B cell (primary cell): ENCODE measurements around the gene TNRC6A. TPM values are rescaled to one million over a fixed set of nuclear protein-coding genes. Genes with fewer than 3 reads are reported as not detected.

Experiments used
- ATAC-seq: fragments of 200-7000 bp; cut with Tn5 transposase; one replicate; pipeline ENCODE4 v1.10.0; 2021; ENCODE audit warnings: low read depth, mild to moderate bottlenecking, moderate number of reproducible peaks, moderate library complexity
- CTCF ChIA-PET: fragments of 350-600 bp; sonication (Branson Sonifier 250); formaldehyde crosslinking; loops from one replicate; lab custom pipeline; 2021; ENCODE audit warnings: antibody characterized with exemption, inconsistent platforms; lab: Charles Lee
- POLR2A ChIA-PET: fragments of 350-600 bp; sonication (Branson Sonifier 250); formaldehyde crosslinking; loops from one replicate; lab custom pipeline; 2021; ENCODE audit warnings: antibody characterized with exemption; lab: Charles Lee
- DNase-seq: peaks from one replicate; pipeline ENCODE4 v3.0.0; 2013
- H2AFZ ChIP-seq: 2 replicates; pipeline ENCODE4 v1.6.1; 2012; ENCODE audit warnings: mild to moderate bottlenecking, low read depth, low read length; ENCODE audit not compliant: insufficient read depth, poor library complexity, severe bottlenecking
- H3K27ac ChIP-seq, 2 donors: 1 replicate in 1 of 2; 2 replicates in 1 of 2; pipeline ENCODE4 v1.5.1; 2012 to 2013; ENCODE audit warnings: low read length in 2 of 2, mild to moderate bottlenecking in 2 of 2, moderate library complexity in 1 of 2
- H3K27me3 ChIP-seq, 4 experiments: fragments of 200-600 bp in 1 of 4; sonication (generic) in 1 of 4; replicated peaks in 1 of 4; 1 replicate in 2 of 4; 2 replicates in 2 of 4; pipeline versions ENCODE4 v1.6.1 to v1.7.0; 2013 to 2016; ENCODE audit warnings: low read length in 3 of 4, mild to moderate bottlenecking in 2 of 4, mixed read lengths in 1 of 4, moderate library complexity in 1 of 4; ENCODE audit not compliant: insufficient read depth in 4 of 4, control insufficient read depth in 3 of 4; ENCODE audit errors: control extremely low read depth in 1 of 4
- H3K36me3 ChIP-seq, 2 experiments: replicated peaks in 1 of 2; 1 replicate in 1 of 2; 2 replicates in 1 of 2; pipeline versions ENCODE4 v1.6.1 to v1.7.1; 2013; ENCODE audit warnings: low read length in 1 of 2; ENCODE audit not compliant: insufficient read depth in 2 of 2, control insufficient read depth in 1 of 2; ENCODE audit errors: control extremely low read depth in 1 of 2, extremely low read depth in 1 of 2
- H3K4me1 ChIP-seq, 2 donors: fragments of 200-600 bp in 1 of 2; sonication (generic) in 1 of 2; 1 replicate in 1 of 2; 2 replicates in 1 of 2; pipeline versions ENCODE4 v1.5.1 to v1.6.1; 2013 to 2017; ENCODE audit warnings: low read length in 2 of 2; ENCODE audit not compliant: control insufficient read depth in 2 of 2, insufficient read depth in 2 of 2
- H3K4me2 ChIP-seq: replicated peaks from 2 replicates; pipeline ENCODE3; 2012; ENCODE audit warnings: mild to moderate bottlenecking, low read depth, low read length; ENCODE audit not compliant: poor library complexity, severe bottlenecking
- H3K4me3 ChIP-seq, 5 experiments: fragments of 200-600 bp in 1 of 5; sonication (generic) in 1 of 5; 1 replicate in 3 of 5; 2 replicates in 2 of 5; pipeline versions ENCODE4 v1.5.1 to v1.7.0; 2011 to 2016; ENCODE audit warnings: low read length in 4 of 5, mild to moderate bottlenecking in 4 of 5, low read depth in 2 of 5, control low read depth in 1 of 5, moderate library complexity in 1 of 5; ENCODE audit not compliant: insufficient read depth in 1 of 5; ENCODE audit errors: control extremely low read depth in 1 of 5, extremely low read depth in 1 of 5
- H3K79me2 ChIP-seq: fragments of 200-600 bp; sonication (generic); one replicate; pipeline ENCODE4 v1.6.0; 2016; ENCODE audit warnings: low read length; ENCODE audit not compliant: control insufficient read depth, insufficient read depth
- H3K9ac ChIP-seq: fragments of 200-600 bp; sonication (generic); 2 replicates; pipeline ENCODE4 v1.6.1; 2017; ENCODE audit warnings: mild to moderate bottlenecking, low read length, moderate library complexity
- H3K9me3 ChIP-seq, 3 donors: one replicate each; pipeline versions ENCODE4 v1.6.1 to v1.7.1; 2013; ENCODE audit warnings: low read length in 2 of 3; ENCODE audit not compliant: control insufficient read depth in 2 of 3, insufficient read depth in 1 of 3; ENCODE audit errors: control extremely low read depth in 1 of 3
- H4K20me1 ChIP-seq: 2 replicates; pipeline ENCODE4 v1.6.0; 2012; ENCODE audit warnings: mild to moderate bottlenecking, low read length; ENCODE audit not compliant: insufficient read depth, control insufficient read depth, poor library complexity, severe bottlenecking
- H3K27ac Mint-ChIP-seq: one replicate; pipeline ENCODE4 v1.8.0; 2021; ENCODE audit warnings: mixed read lengths
- H3K27me3 Mint-ChIP-seq: one replicate; pipeline ENCODE4 v1.8.0; 2021; ENCODE audit warnings: mixed read lengths
- H3K4me1 Mint-ChIP-seq: one replicate; pipeline ENCODE4 v1.8.0; 2021; ENCODE audit warnings: mixed read lengths
- H3K4me3 Mint-ChIP-seq: one replicate; pipeline ENCODE4 v1.8.0; 2021; ENCODE audit warnings: mixed read lengths
- H3K9me3 Mint-ChIP-seq: one replicate; pipeline ENCODE4 v1.8.0; 2022; ENCODE audit warnings: mixed read lengths; ENCODE audit not compliant: insufficient read depth
- CTCF ChIP-seq: fragments of 200-600 bp; IDR thresholded peaks from one replicate; pipeline ENCODE4 v1.8.0; 2022; ENCODE audit warnings: antibody characterized with exemption, mild to moderate bottlenecking
- EZH2 ChIP-seq: IDR thresholded peaks from 2 replicates; pipeline ENCODE4 v1.6.1; 2012; ENCODE audit warnings: borderline replicate concordance, low read depth, mild to moderate bottlenecking, moderate library complexity, low read length; ENCODE audit not compliant: insufficient read depth, poor library complexity, severe bottlenecking
- WGBS: methylation state at CpG from one replicate; pipeline ENCODE4 v1.1.5; 2013; ENCODE audit warnings: missing lambda C conversion rate; ENCODE audit not compliant: insufficient coverage; 5-methylcytosine and 5-hydroxymethylcytosine counted together
- intact Hi-C: fragments of 100-400 bp; cut with micrococcal nuclease; formaldehyde crosslinking; loops from one replicate; pipeline ENCODE4 v1.10.0; 2022
- polyA plus RNA-seq: library from polyadenylated mRNA; depleted of rRNA; stranded (reverse); fragments of >200 nt; gene quantifications from 2 replicates; pipeline ENCODE4 v1.2.3, GENCODE V29; 2012
- total RNA-seq, 2 donors: library from RNA; stranded (reverse); fragments of 120-200 nt in 1 of 2; gene quantifications; 1 replicate in 1 of 2; 2 replicates in 1 of 2; pipeline versions ENCODE4 v1.2.3 to v1.2.4, GENCODE V29; 2013 to 2022

The TNRC6A gene
- total and polyA plus RNA-seq, 2 donors (not counting 1 experiment from before 2014, with no cell fraction given) = 79.3 to 104 TPM

DNA sequence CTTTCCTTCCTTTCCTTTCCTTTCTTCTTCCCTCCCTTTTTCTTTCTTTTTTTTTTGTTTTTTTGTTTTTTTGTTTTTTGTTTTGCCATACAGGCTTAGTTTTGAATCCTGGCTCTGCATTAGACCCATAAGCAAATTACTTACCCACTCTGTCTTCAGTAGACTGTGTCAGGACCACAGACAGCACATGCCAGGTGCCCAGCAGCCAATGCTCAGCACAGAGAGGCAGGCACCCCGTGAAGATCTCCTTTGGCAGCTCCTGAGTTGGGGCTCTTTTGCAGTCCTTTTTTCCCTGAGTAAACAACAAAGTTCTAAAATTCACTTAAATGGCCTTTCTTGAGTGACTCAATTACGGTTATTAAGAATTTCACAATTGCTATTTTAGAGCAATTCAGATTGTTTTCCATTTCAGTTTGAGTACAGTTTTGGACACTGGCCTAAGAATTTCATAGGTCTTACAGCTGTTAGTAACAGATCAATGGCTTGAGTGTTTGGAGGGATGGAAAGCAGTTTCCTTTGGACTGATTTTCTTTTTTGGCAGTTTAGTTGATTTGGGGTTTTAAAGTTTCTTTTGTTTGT lies 90.1 kb downstream of the TNRC6A start:
- H3K27me3 ChIP-seq = no peaks in the 10 kb centered on the region
- H3K27ac ChIP-seq = no peak overlapping the region
- POLR2A ChIA-PET = no interaction called here
- Mint-ChIP-seq H3K9me3 (no peaks in the 10 kb centered on the region), H3K4me3 (no peak overlapping the region), H3K27me3 (no peaks in the 10 kb centered on the region), H3K4me1 (no peaks in the 10 kb centered on the region), H3K27ac (no peak overlapping the region)
- H2AFZ ChIP-seq = no peak overlapping the region
- no peak overlapping the region for H3K4me3 ChIP-seq
- H4K20me1 ChIP-seq = no peaks in the 10 kb centered on the region
- no peaks in the 10 kb centered on the region for H3K79me2 ChIP-seq
- no peak overlapping the region for H3K9ac ChIP-seq
- TF ChIP-seq CTCF = no peak
- TF ChIP-seq EZH2 = no peak
- no peak for DNase-seq
- no peak for ATAC-seq
- no peaks in the 10 kb centered on the region for H3K4me1 ChIP-seq
- CTCF ChIA-PET = no interaction called here
- 100% methylated on average over 1 of the region's 2 CpGs for WGBS
- no peaks in the 10 kb centered on the region for H3K9me3 ChIP-seq
- no peak overlapping the region for H3K4me2 ChIP-seq
- peaks cover 10 to 94% of the 10 kb centered on the region in 2 experiments for H3K36me3 ChIP-seq
- intact Hi-C loops = no loop called here

GRCh38 chr16:24820522-24820921 lies 91.1 kb downstream of the TNRC6A start:
- H4K20me1 ChIP-seq = no peaks in the 10 kb centered on the region
- no peak overlapping the region for H3K4me3 ChIP-seq
- H3K4me1 ChIP-seq = no peaks in the 10 kb centered on the region
- no peaks in the 10 kb centered on the region for H3K79me2 ChIP-seq
- Mint-ChIP-seq H3K27me3 (no peaks in the 10 kb centered on the region), H3K9me3 (no peaks in the 10 kb centered on the region), H3K4me3 (no peak overlapping the region), H3K4me1 (no peaks in the 10 kb centered on the region), H3K27ac (no peak overlapping the region)
- H3K36me3 ChIP-seq = peaks cover 10 to 87% of the 10 kb centered on the region in 2 experiments
- ChIA-PET CTCF (no interaction called here), POLR2A (no interaction called here)
- WGBS = 71% methylated on average over 1 of the region's 1 CpG
- H3K9me3 ChIP-seq = no peaks in the 10 kb centered on the region
- intact Hi-C loops = no loop called here
- no peak overlapping the region for H2AFZ ChIP-seq
- H3K27ac ChIP-seq = no peak overlapping the region
- no peak overlapping the region for H3K4me2 ChIP-seq
- TF ChIP-seq CTCF = no peak
- H3K27me3 ChIP-seq = no peaks in the 10 kb centered on the region
- H3K9ac ChIP-seq = no peak overlapping the region
- no peak for ATAC-seq
- no peak for DNase-seq
